ENCODE measurements around the gene TNKS1BP1.

The TNKS1BP1 gene

DNA sequence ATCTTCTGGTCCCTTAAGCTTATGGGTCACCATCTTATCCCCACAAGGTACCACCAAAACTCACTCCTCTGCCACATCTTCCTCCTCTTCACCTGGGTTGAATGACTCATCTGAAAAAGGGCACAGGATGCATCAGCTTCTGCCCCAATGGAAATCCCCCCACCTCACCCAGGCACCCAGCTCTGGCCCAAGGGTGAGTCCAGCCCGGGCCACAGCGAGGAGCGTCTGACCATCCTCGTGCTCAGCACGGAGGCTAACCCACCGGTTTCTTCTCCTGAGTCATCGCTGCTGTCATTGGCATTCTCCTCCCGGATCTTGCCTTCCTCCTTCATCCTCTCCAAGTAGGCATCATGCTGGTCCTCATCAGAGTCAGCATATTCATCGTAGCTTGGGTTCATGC is 5.3 kb upstream of the TNKS1BP1 start:
- no peak for DNase-seq

DNA sequence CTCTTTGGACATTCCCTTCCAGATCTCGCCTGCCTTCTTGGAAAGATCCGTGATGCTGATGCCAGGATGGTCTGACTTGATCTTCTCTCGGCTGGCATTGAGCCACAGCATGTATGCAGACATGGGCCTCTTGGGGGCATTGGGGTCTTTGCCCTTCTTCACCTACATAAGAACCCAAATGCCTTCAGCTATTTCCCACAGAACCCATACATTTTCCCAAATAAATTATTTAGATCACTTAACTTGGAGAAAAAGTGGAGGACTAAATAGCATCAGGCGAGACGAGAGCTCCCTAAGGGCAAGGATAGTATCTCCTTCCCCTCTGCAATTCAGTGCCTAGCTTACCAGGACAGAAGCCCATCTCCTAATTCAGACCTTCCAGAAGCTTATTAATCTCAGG is 3.0 kb upstream of the TNKS1BP1 start:
- no peak for DNase-seq

DNA sequence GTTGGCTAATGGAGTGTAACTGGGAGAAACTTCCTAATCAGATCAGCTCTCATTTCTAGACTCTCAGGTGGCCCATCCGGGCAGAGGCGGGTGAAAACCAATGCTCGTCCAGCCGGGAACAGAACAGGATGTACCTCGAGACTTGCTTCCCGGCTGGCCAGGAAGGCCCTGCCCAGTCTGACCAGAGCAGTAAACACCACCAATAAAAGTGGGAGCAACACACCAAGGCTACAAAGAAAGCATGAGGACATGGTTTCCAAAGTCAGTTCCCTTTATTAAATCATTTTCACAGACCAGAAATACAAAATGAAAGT is 940 bp upstream of the TNKS1BP1 start:
- no peak for DNase-seq

DNA sequence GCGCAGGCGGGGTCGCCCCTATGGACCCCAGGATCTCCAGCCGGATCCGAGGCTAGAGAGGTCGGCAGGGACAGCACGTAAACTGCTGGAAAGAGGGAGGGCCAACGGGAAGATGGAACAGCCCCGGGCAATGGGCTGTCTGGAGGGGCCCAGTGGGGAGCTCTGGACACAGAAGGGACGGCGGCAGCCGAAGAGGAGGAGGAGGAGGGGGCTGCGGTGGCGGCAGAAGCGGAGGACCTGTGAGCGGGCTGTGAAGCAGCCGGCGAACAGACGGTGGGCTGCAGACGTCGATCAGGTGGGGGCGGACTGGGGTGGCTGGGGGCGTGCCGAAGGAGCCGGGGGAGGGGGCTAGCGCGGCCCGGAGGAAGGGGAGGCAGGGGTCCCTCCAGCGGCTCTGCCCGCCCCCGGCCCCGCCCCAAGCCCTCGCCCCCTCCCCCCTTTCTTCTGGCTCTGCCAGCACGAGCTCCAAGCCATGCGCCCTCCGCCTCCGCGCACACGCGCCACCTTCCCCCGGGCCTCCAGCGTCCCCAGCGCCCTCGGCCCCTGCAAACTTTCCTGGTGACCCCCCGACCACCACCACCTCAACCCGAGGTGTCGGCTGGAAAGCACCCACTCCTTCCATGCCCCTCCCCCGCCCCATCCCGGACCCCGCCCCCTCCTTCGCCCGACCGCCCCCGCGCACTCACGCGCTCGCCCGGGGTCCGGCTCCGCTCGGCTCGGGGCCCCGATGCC is 432 bp downstream of the TNKS1BP1 start:
- DNase-seq: peak; percentile 18

DNA sequence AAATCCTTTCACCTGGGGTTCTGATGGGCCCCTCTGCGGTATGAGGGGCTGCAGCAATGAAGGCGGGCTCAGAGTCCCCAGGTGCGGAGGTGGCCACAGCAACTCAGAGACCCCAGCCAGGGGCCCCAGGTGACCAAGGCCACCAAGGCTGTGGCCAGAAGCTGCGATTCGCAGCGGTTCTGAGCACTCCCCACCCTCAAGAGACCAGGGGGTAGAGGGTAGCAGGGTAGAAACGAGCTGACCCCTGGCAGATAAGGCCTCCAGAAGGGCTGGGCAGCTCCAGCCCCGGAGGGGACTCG is 948 bp downstream of the TNKS1BP1 start:
- no peak for DNase-seq

DNA sequence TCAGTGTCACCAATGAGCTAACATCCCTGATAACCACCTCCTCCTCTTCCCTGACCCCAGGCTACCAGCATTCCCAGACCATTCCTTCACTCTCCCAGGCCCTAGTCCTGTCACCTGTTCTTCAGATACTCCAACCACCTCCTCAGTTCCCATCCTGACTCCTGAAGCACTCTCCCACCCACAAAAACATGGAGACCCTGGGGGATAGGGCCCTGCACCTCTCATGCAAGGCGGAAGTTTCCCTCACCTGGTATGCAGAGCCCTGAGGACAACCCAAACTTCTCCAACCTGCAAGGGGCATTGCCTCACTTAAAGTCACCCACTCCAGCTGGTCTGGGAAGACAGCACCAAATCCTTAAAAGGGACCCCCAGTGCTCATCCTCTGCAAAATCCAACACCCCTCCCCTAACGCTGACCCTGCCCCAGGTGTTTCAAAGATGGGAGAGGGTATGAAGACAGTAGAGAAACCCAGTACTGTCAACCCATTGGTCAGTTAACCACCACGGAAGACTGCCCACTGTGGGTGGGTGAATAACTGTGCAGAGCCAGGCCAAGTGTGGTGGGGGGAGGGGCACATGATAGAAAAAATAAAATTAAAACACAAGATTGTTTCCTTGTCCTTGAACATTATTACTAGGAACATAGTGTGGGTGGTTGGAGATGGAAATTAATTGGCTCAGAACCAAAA is 1.4 kb downstream of the TNKS1BP1 start:
- DNase-seq: no peak

DNA sequence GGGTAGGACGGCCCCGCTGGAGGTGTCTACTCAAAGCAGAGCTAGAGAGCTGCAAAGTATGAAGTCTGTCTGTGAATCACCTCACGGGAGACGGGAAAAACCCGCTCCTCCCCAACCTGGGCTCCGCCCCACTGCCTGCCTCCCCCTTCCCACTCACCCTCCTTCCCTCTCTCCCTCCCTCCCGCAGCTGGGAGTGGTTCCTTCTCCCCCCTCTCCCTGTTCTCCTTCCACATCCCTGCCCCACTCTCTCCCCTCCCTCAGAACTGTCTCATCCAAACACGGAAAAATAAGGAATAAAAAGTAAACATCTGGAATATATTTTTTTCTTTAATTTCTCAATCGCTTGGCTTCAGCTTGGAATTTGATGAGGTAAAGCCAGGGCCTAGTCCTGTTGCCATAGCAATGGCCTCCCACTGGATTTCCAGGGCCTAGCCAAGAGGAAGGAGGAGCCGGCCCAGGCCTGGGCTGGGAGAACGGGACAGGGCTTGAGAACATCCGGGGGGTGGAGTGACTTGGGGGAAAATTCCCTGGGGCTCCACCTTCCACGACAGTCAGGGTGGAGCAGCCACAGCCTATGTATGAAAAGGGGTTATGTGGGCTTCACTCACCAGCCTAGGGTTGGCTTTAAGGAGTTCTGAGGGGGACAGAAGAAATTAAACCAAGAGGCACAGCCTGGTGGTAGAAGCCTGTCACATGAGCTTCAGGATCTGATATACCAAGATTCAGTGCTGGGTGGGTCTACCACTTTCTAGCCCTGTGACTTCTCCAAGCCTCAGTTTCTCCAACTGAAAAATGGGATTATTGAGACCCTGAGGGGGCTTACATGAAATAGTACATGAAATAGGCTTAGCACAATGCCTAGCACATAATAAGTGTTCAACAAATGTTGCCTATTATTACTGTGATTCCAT is 2.2 kb downstream of the TNKS1BP1 start:
- DNase-seq: no peak

DNA sequence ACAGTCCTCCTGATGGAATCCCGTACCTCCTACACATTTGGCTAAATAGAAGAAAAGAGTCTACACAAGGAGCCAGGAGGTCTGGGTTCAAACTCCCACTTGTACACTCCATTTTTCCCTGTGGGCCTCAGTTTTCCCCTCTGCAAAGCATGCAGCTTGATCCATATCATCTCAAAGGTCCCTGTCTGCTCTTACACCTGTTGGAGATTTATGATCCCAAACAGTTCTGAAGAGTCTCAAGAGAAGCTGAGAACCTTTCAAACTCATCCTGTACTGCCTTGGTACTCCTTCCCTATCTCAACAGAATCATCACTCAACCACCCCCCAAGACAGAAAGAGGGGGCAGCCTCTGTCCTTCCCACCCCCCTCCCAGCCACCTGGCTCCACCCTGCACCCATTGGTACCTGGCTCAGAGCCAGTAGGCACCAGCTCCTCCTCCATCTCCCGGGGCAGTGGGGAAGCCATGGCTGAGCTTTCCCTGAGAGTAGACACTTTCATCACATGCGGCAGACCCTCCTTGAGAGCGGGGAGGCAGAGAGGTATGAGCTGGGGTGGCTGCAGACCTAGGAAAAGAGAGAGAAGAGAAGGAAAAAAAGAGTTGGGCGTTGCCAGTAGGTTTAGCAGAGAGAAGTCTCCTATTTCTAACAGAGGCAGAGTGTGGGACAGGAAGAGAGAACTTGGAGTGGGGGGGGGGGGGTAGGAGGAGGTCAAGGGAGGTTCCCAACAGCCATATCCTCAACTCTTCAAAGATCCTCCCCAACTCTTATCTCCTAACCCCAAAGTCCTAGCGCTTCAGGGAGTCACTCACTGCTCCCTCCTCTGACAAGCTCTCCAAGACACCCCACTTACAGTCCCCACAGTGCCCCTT is 3.1 kb downstream of the TNKS1BP1 start:
- no peak for DNase-seq

DNA sequence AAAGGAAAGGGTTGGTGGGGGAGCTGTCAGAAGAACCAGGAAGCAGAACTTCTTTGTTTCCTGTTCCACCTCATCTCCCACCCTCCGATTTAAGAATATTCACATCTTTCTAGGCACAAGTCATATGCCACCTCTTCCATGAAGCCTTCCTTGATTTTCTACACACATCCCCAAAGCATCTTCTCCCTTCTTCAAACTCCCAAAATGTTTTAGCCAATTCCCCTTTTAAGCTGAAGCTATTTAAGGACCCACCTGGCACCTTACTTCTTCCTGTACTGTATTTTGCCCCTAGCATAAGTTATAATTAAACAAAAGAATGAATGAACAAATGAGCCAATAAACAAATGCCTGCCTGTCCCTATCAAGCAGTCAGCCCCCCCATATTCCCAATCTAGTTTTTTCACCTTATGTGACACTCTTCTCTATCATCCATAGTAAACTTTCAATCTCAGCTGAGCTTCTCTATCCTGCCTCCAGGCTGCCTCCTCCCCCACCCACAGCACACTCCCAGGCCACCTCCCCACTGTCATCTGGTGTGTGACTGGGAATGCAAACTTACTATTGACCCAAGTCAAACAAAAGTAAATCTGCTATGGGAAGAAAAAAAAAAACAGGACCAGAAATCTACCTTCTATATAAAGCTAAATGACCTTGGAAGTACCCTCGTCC is 3.9 kb downstream of the TNKS1BP1 start:
- no peak for DNase-seq

DNA sequence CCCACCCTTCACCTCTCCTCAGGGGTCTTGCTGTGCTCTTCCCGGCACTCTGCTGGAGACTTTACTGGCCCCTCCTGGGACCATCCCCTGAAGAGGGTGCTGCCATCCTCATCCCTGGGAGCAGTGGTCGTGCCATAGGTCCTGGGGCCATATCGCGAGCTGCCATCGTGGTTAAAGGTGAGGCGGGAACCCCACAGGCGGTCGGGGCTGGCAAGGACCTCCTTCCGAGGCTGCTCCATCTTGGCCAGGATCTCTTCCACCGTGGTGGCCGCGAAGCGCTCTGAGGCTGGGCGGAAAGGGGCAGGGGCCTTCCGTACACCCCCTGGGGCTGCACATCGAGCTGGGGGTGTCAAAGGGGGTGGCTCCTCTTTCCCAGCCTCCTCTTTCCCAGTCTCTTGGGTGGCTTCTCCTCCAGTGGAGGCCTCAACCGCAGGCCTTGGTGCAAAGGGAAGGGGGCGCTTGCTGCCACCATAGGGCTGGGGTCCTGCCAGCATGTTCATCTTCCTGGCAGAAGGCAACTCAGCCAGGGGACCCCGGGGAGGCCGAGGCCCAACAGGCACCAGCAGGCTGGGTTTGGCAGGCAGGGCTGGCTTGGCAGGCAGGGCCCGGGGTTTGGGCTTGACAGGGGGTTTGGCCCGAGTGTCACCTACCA is 4.6 kb downstream of the TNKS1BP1 start:
- no peak for DNase-seq

DNA sequence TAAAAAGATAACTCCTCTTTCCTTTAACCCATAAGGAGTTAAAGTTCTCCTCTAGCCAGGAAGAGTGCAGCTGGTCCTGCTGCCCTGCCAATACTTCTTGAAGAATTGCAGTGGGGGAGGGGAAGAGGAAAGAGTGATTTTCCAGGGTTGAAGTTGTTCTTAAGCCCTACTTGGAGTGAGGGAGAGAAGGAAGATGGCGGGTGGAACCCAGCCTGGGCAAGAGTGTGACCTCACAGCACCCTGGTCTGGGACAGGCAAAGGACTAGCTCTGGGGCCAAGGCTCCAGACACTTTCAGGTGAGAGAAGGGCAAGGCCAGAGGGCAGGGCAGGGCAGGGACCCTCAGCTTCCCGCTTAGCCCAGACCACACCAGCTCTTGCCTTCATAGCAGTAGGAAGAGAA is 6.6 kb downstream of the TNKS1BP1 start:
- DNase-seq: no peak

DNA sequence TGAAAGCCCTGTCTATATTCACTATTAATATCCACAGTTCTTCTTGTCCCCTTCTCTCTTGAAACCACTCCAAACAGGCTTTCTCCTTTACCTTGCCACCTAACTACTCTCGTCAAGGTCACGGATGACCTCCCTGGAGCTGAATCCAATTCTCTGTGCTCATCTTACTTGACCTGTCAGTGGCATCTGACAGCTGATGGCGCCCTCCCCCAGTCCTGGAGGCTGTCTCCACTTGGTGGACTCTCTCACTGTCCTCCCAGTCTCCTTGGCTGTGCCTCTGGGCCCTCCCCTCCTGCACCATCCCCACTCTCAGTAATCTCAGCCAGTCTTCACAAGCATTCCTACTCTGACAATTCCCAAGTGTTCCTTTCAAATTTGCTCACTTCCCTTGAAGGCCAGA is 8.7 kb downstream of the TNKS1BP1 start:
- DNase-seq: no peak

DNA sequence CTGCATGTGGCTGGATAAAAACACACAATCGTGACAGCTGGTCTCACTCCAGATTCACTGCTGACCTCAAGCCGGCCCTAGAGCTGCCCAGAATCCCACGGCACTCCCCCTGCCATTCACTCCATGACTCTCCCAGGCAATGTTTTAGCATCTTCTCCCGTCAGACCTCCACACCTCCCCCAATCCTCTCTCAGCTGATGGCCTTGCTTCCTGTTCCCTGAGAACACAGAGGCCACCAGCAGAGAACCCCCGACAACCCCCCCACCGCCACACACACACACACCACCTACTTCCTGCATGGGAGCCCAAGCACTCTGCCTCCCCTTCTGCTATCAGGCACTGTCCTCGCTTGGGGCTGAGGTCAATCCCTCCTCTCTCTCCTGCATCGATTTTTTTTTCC is 9.3 kb downstream of the TNKS1BP1 start:
- DNase-seq: no peak

DNA sequence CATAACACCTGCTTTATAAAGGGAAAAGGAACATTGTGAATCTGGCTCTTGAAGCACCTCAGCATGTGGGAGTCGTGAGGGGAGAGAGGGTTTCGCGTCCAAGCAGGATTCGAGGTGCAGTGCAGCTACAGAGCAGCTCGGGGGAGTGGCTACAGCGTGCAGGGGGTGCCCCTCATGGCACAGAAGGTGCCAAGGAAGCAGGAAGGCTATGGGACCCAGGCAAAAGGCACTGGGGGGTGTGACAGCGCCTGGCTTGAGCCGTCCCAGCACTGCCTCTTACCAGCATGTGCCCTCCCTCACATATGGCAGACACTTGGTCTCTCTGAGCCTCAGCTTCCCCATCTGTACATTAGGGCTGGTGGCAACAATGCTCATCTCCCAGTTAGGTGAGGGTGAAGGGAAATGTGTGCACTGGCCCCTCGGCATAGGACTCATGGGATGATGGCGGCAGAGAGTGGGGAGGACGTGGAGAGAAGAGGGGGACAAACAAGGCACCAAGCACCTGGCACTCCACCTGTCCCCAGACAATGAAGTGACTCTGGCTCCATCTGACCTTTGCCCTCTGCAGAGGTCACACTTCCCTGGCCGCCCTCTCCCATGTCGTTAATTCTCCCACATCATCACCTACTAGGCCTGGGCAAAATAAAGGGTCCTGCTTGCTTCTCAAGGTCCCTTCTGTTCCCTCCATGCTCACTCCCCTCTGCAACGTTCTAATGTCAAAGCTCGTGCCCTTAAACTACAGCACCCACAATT is 10.4 kb downstream of the TNKS1BP1 start:
- no peak for DNase-seq

DNA sequence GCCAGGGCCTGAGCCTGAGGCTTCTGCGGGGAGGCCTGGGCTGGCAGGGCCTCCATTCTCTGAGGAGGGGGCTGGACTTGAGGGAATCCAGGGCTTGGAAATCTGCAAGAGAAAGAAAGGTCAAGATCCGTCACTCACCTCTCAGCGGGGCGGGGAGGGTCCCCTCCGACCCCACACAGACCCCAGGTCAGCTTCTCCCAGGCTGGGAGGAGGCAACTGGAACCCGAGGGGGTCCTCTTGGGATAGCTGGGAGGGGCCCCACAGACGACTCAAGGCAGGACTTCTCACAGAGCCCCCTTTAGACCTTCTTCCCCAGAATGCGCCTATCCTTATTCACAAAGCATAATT is 11.0 kb downstream of the TNKS1BP1 start:
- DNase-seq: no peak

DNA sequence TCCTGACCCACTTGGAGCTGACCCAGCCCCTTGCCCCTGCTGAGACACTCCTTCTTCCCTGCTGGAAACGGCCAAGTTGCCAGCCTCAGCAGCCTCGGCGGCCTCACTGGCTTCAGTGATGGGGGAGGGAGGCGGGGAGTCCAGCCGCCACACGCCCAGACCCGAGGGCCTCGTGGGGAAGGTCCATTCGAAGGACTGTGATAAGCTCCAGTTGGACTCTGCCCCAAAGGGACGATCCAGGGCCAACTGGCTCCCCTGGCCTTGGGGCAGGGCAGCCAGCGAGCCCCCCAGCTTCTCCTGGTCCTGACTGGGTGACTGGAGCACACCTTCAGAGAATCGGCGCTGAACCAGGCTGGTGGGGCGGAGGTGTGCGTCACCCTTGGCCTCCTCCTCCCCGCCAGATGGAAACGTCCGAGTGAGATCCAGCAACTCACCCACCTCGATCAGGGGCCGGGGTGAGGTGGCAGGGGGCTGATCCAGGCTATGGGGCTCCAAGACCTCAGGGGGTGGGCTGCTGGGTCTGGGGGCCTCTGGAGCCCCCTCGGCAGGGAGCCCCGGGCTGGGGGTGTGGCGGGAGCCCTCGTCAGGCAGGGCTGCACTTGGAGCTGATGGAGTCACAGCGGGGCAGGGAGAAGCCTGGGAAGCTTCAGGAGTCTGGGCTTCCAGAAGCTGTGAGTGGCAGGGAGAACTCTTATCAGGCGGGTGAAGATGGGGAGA is 11.5 kb downstream of the TNKS1BP1 start:
- no peak for DNase-seq

DNA sequence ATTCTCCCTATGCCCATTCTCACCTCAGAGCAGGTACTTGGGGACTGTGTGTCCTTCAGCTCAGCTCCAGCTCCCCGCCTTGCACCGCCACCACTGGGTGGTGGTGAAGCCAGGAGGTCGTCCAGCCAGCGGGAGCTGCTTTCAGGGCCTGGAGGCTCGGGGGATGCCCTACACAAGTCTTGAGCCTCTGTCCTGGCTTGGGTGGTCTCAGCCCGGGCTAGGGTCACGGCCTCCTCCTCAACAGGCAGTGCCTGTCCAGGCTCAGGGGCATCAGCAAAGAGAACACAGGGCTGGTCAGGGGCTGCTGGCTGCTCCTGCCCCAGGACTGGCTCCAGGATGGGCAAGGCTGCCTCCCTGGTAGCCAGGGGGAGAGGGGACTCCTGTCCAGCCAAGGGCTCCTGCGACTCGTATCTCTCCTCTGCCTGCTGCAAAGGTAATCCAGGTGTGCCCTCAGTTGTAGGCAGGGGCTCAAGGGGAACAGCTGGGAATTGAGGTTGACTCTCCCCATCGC is 12.2 kb downstream of the TNKS1BP1 start:
- no peak for DNase-seq

DNA sequence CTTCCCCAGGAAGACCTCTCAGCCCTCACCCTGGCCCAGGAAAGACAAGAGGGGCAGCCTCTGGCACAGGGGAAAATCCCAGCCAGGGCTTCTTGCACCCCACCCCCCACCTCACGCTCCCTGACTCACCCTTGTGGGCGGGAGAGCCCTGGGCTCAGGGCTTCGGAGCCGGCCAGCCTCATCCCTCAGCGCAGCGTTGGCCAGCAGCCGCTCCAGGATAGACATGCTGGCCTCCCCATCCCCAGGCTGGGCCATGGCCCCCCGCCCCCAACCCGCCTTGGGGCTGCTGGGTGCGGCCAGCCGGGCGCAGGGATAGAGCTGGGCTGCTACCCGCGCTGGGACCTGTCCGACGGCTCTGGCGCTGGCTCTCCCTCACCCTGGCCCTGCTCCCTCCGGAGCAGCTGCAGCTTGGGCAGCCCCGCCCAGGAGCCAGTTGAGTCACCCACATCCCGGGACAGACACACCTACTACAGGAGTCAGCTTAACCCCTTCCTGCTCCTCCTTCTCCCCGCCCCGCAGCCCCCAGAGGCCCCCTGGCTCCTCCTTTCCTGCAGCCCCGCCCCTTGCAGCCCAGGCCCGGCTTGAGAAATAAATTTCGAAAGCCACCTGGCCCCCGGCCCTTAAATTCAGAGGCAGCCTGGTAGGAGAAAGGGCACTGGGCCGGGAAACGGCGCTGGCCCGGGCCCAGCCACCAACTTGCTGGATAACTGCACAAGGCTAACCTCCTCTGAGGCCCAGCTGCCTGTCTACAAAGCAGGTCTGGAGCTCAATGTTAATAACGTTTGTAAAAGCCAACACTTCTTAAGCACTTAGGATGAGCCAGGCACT is 13.4 kb downstream of the TNKS1BP1 start:
- peak; percentile 28 for DNase-seq

DNA sequence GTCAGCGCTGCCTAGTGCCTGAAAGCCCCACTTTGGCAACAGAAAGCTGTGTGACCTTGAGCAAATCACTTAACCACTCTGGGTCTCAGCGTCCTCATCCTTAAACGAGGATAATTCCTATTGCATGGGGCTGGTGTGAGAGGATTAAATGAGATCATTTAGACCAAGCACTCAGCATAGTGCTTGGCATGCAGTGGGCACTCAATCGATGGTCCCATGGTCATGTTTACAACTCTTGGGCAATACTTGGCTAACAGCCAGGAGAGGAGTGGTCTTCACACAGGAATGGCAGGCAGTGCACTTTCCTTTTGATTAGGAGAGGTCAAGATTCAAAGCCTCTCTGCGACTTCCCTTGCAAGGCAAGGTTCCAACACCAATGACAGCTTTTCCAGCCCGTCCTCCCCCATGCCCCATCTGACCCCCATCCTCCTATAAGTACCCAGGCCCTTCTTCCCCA is 14.1 kb downstream of the TNKS1BP1 start:
- no peak for DNase-seq
